ENCODE measurements around the gene NAT14.
"Not testable (repeated sequence)": the region's sequence is repeated elsewhere in the genome, so short reads cannot be mapped to it uniquely, and the experiment has no call there.

Gene NAT14

DNA sequence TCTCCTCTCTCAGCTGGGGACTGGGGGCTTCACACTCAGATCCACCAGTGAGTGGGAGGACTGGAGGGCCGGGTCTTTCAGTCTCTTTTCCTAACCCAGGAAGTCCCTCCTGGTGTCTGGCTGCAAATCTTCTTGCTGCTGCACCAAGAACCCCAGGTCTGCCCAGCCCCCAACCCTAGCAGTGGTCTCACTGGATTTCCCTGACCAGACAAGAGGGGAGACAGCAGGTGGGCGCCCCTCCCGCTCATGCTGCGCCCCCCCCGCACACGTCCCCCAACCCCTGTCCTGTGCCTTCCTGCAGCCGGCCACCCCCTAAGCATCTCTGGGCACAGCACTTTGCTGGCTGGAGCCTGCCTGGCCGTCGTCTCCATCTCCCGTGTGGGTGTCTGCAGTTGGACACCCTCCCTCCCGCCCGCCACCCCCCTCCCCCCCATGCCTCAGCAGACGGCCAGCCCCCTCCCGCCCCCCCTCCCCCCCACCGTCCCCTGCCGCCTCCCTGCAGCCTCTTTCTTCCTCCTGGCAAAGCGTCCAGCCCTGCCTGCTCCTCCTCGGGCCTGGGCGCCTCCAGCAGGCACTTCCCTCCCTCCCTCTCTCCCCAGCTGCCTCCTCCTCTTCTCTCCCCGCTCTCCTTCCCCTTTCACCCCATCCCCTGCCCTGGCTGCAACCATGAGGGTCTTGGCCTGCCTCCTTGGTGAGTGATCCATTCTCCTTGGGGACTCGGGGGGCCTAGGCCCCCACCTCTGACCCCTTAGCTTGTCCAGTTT lies 3.1 kb downstream of the NAT14 start, which contains the start of gene SSC5D:
Gene SSC5D, plus strand, starts transcription at position 513 of the 764 bp plus-strand sequence. Its CDS starts 154 bp downstream, at position 667.
- no peak for DNase-seq

GRCh38 chr19:55488986-55489710 lies 4.2 kb downstream of the NAT14 start:
- DNase-seq = no peak

DNA sequence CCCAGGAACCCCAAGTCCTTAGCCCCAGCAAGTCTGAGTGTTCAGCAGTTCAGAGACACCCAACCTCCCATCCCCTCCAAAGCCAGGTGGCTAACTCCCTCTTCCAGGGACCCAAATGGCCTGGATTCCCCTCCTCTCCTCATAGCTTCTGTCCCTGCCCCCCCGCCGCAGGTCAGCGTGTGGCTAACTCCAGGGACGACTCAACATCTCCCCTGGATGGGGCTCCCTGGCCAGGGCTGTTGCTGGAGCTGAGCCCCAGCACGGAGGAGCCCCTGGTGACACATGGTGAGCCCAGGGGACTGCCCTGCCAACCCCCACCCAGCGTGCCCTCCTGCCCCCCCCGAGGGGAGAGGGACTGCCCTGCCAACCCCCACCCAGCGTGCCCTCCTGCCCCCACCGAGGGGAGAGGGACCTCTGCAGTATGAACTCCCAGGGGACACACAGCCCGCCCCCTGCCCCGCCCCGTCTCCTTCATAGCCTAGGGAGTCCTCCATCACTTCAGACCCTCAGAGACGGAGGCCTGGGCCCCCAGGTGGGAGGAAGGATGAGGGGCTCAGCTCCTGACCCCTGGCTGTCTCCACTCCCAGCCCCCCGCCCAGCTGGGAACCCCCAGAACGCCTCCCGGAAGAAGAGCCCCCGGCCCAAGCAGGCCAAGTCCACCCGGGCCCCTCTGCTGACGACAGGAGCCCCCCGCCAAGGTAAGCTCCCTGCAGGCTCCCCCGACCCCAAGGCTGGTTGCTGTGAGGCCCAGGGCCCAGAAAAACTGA lies 4.9 kb downstream of the NAT14 start:
- no peak for DNase-seq

DNA sequence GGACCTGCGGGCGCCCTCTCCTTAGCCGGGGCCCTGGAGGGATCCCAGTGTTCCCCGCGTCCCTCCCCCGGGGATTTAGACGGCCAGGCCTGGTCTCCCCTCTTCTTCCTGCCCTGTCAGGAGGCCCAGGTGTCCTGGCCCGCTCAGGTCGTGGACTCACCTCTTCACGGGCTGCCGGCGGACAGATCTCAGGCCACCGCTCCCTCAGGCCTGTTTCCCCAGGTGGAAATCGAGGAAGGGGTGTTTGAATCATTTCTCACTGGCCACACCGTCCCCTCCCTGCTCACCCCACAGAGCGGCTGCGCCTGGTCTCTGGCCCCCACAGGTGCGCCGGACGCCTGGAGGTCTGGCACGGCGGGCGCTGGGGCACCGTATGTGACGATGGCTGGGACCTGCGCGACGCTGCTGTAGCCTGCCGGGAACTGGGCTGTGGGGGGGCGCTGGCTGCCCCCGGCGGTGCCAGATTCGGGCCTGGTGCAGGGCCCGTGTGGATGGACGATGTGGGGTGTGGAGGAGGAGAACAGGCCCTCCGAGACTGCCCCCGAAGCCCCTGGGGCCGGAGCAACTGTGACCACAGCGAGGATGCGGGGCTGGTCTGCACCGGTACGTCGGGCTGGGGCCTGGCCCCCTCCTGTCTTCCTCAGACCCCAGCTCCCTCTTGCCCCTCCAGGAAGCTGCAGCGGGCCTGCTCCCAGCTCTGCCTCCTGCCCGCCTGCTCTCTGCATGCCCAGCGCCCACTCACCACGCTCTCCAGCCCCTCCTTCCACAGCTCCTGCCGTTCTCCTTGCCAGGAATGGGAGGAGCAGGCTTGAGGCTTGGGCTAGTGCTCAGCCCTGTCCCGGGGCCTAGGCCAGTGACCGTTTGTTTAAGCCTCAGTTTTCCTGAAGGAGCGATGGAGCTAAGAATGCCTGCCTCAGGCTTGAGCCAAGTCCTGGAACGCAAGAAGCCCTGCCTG lies 5.8 kb downstream of the NAT14 start:
- DNase-seq = no peak

DNA sequence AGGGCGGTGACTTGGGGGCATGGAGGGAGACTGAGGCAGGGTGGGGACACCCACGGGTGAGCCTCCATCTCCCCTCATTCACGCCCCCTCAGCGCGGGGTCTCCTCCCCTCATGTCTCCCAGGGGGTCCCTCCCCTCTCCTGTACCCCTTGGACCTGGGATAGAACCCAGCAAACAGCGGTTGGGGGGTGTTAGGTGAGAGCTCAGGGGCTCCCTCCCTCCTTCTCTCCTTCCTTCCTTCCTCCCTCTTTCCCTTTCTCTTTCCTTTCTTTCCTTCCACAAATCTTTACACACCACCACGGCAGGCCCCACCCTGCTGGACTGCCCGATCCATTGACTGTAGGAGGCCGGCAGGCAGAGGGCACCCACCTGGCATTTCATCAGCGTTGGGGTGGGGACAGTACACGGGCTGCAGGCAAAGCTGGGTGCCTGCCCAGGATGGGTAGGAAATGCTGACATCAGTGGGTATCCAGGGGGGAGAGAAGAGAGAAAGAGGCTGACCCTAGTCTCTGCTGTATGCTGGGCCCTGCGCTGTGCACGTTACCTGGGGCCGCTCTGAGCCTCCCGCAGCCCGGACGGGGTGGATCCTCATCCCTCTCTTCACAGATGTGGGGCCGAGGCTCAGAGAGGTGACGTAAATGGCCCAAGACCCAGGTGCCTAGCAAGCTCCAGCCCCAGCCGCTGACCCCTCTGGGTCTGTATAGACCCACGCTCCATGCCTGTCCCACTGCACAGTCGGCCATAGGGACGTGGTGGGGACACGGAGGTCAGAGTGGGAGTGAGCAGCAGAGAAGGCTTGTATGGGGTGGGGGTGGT lies 6.8 kb downstream of the NAT14 start:
- no peak for DNase-seq

GRCh38 chr19:55492362-55492944 lies 7.5 kb downstream of the NAT14 start:
- no peak for DNase-seq

GRCh38 chr19:55493052-55493644 lies 8.2 kb downstream of the NAT14 start:
- no peak for DNase-seq

GRCh38 chr19:55493645-55494171 lies 8.7 kb downstream of the NAT14 start:
- no peak for DNase-seq

DNA sequence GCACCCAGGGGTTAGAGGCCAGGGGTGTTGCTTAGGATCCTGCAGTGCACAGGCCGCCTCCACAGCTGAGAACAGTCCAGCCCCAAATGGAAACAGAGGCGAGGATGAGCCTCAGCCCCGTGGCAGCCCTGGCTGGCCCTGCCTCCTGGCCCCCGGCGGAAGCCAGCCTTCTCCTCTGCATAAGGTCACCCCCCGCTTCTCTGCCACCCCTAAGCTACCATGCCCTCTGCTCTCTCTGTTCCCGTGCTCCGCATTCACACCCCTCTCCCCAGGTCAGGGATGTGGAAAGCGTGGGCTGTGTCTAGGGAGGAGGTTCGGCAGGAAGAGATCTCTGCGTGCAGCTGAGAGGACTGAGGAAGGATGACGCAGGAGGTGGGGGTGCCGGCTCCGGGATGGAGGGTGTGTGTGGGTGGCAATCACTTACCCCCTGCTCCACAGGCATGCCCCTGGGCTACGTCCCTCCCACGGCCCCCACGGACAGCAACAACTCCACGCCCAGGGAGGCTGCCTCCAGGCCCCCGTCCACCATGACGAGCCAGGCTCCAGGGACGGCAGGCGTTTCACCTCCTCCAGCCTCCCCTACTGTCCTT lies 9.3 kb downstream of the NAT14 start:
- DNase-seq = no peak

- no peak for DNase-seq
These were observed 10.8 kb downstream of the NAT14 start for GRCh38 chr19:55495646-55496349.

DNA sequence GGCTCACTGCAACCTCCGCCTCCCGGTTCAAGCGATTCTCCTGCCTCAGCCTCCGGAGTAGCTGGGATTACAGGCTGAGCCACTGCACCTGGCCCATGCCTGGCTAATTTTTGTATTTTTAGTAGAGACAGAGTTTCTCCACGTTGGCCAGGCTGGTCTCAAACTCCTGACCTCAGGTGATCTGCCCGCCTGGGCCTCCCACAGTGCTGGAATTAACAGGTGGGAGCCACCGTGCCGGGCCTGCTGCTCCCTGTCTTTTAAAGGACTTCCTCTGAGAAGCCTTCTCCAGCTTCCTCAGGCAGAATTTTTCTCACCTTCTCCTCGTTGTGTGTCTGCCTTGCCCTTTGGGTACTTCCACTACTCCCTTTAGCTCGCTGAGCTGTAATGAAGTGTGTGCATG lies 11.8 kb downstream of the NAT14 start:
- not testable (repeated sequence) for DNase-seq

DNA sequence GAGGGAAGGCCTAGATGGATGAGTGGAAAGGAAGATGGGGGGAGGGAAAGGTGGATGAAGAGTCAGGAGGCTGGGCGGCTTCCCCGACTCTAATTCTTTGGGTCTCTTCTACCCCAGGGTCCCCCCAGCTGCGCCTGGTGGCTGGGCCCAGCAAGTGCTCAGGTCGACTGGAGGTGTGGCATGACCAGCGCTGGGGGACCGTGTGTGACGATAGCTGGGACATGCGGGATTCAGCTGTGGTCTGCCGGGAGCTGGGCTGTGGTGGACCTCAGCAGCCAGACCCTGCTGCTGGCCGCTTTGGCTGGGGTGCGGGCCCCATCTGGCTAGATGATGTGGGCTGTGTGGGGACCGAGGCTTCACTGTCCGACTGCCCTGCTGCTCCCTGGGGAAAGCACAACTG lies 12.8 kb downstream of the NAT14 start:
- DNase-seq = no peak

GRCh38 chr19:55498246-55498840 lies 13.4 kb downstream of the NAT14 start:
- DNase-seq = peak; percentile 74

DNA sequence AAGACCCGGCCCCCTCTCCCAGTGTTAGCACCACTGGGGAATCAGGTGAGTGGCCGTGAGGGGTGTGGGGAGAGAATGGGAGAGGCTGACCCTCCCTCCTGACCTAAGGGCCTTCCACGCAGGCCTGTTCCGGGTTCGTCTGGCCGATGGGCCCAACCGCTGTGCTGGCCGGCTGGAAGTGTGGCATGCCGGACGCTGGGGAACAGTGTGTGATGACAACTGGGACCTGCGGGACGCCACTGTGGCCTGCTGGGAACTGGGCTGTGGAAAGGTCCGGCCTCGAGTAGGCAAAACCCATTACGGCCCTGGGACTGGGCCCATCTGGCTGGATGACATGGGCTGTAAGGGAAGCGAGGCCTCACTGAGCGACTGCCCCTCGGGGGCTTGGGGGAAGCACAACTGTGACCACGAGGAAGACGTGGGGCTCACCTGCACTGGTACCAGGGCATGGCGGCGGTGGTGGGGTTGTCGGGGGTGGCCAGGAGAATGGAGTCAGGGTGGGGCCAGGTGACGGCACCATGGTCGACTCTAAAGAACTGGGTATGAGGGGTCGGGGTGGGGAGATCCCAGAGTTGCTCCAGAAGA lies 15.5 kb downstream of the NAT14 start:
- no peak for DNase-seq

GRCh38 chr19:55502197-55502952 lies 17.4 kb downstream of the NAT14 start:
- no peak for DNase-seq

DNA sequence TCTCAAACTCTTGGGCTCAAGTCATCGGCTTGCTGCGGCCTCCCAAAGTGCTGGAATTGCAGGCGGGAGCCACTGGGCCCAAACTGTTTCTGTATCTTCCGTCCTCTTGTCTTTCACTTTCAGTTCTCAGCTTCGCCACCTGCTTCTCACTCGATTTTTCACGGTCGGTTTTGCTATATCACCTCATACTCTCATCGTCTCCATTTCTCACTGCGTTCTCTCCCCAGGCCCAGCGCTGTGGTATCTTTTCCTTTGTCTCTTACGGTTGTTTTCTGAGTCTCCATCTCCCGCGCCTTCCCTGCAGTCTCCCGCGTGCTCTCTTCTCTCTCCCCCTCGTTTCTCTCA lies 18.1 kb downstream of the NAT14 start:
- no peak for DNase-seq

- peak; percentile 75 for DNase-seq
These were observed 18.7 kb downstream of the NAT14 start for GRCh38 chr19:55503502-55504251.
